KMS-11 (cell line): ENCODE results near the gene GNAQ.

ENCODE experiments used
- H2AFZ ChIP-seq: fragments of 200-600 bp; sonication (generic); 2 replicates; pipeline ENCODE4 v1.6.1; 2016; ENCODE audit warnings: antibody characterized with exemption, mixed run types, low read depth
- H3K27ac ChIP-seq: fragments of 200-600 bp; sonication (generic); 2 replicates; pipeline ENCODE4 v1.6.1; 2016; ENCODE audit warnings: mild to moderate bottlenecking, mixed run types
- H3K27me3 ChIP-seq: fragments of 200-600 bp; sonication (generic); 2 replicates; pipeline ENCODE4 v1.6.1; 2017; ENCODE audit warnings: mild to moderate bottlenecking, low read depth, mixed run types, moderate library complexity; ENCODE audit not compliant: insufficient read depth
- H3K36me3 ChIP-seq: fragments of 200-600 bp; sonication (generic); 2 replicates; pipeline ENCODE4 v1.6.1; 2017; ENCODE audit warnings: mild to moderate bottlenecking, mixed run types; ENCODE audit not compliant: insufficient read depth
- H3K4me1 ChIP-seq: fragments of 200-600 bp; sonication (generic); 2 replicates; pipeline ENCODE4 v1.6.1; 2016; ENCODE audit warnings: mild to moderate bottlenecking, low read depth, mixed run types; ENCODE audit not compliant: poor library complexity, severe bottlenecking
- H3K4me2 ChIP-seq: fragments of 200-600 bp; sonication (generic); 2 replicates; pipeline ENCODE4 v1.7.0; 2016; ENCODE audit warnings: mild to moderate bottlenecking, mixed run types
- H3K4me3 ChIP-seq: fragments of 200-600 bp; sonication (generic); IDR thresholded peaks from 2 replicates; pipeline ENCODE4 v1.6.1; 2017; ENCODE audit warnings: low read depth, low read length, mixed read lengths; ENCODE audit not compliant: insufficient read depth
- H3K79me2 ChIP-seq: fragments of 200-600 bp; sonication (generic); 2 replicates; pipeline ENCODE4 v1.6.1; 2016; ENCODE audit warnings: low read depth, mixed run types; ENCODE audit not compliant: insufficient read depth
- H3K9ac ChIP-seq: fragments of 200-600 bp; sonication (generic); 2 replicates; pipeline ENCODE4 v1.6.1; 2016; ENCODE audit warnings: mild to moderate bottlenecking, mixed run types
- H4K20me1 ChIP-seq: fragments of 200-600 bp; sonication (generic); 2 replicates; pipeline ENCODE4 v1.6.1; 2016; ENCODE audit warnings: mild to moderate bottlenecking, mixed run types; ENCODE audit not compliant: insufficient read depth
- CTCF ChIP-seq: fragments of 200-600 bp; sonication (generic); conservative IDR thresholded peaks from 2 replicates; pipeline ENCODE4 v1.6.1; 2017; ENCODE audit warnings: low read depth, mild to moderate bottlenecking, antibody characterized with exemption, low read length, moderate library complexity, mixed read lengths

Gene GNAQ

GRCh38 chr9:77847059-77847499, 184.5 kb downstream of the GNAQ start:
- no peak for TF ChIP-seq CTCF
- Histone ChIP-seq H3K4me3 (no peak overlapping the region), H3K27me3 (no peaks in the 10 kb centered on the region), H3K9ac (no peak overlapping the region), H3K4me2 (no peak overlapping the region), H4K20me1 (no peaks in the 10 kb centered on the region), H3K36me3 (no peaks in the 10 kb centered on the region), H3K4me1 (no peaks in the 10 kb centered on the region), H3K79me2 (no peaks in the 10 kb centered on the region), H2AFZ (no peak overlapping the region), H3K27ac (no peak overlapping the region)

GRCh38 chr9:77844415-77844814, 187.2 kb downstream of the GNAQ start:
- no peak overlapping the region for H3K4me3 ChIP-seq
- H3K27ac ChIP-seq: no peak overlapping the region
- H3K36me3 ChIP-seq: no peaks in the 10 kb centered on the region
- no peak overlapping the region for H3K4me2 ChIP-seq
- no peaks in the 10 kb centered on the region for H3K4me1 ChIP-seq
- no peaks in the 10 kb centered on the region for H4K20me1 ChIP-seq
- H3K9ac ChIP-seq: no peak overlapping the region
- TF ChIP-seq CTCF: no peak
- H3K27me3 ChIP-seq: no peaks in the 10 kb centered on the region
- no peak overlapping the region for H2AFZ ChIP-seq
- H3K79me2 ChIP-seq: no peaks in the 10 kb centered on the region

GRCh38 chr9:77843871-77844155, 187.8 kb downstream of the GNAQ start:
- Histone ChIP-seq H4K20me1 (no peaks in the 10 kb centered on the region), H3K4me1 (no peaks in the 10 kb centered on the region), H3K79me2 (no peaks in the 10 kb centered on the region), H3K27ac (no peak overlapping the region), H3K27me3 (no peaks in the 10 kb centered on the region), H2AFZ (no peak overlapping the region), H3K4me2 (no peak overlapping the region), H3K9ac (no peak overlapping the region), H3K36me3 (no peaks in the 10 kb centered on the region), H3K4me3 (no peak overlapping the region)
- TF ChIP-seq CTCF: no peak

- Histone ChIP-seq H3K4me2 (no peak overlapping the region), H3K9ac (no peak overlapping the region), H3K36me3 (no peaks in the 10 kb centered on the region), H3K27ac (no peak overlapping the region), H3K4me3 (no peak overlapping the region), H3K79me2 (no peaks in the 10 kb centered on the region), H3K27me3 (no peaks in the 10 kb centered on the region), H2AFZ (no peak overlapping the region), H4K20me1 (no peaks in the 10 kb centered on the region), H3K4me1 (no peaks in the 10 kb centered on the region)
- TF ChIP-seq CTCF: no peak
Observed at GRCh38 chr9:77843076-77843870, 188.3 kb downstream of the GNAQ start.
